ENCODE results near the gene CRB1.

CRB1 gene

DNA sequence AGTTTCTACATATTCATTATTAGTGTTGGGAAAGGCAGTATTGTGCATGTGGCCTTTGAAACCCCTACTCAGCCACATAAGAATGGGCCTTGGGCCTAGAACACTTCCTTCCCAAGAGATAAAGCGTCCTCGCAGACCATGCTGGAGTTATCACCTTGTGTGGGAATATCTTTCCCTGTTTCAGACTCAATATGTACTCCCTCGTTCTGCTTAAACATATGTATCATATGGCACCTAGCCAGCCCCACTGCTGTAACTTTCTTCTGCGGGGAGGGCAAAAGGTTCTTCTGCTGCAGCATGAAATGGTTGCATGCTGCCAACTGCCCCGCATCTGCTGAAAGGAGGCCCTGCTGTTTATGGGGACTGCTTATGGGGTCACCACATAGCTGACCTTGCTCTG lies 92.0 kb downstream of the CRB1 start:
- H3K27ac ChIP-seq (ENCODE audit: insufficient read depth, low read depth, low read length, poor library complexity, severe bottlenecking): no peak overlapping the region
- no peaks in the 10 kb centered on the region for H3K36me3 ChIP-seq (ENCODE audit: control insufficient read depth, insufficient read depth, low read length)
- H3K9me3 ChIP-seq (ENCODE audit: control insufficient read depth, low read length): no peaks in the 10 kb centered on the region
- H3K4me3 ChIP-seq (ENCODE audit: insufficient read depth, low read depth, low read length): no peak overlapping the region
- 91 to 96% methylated on average over 5 of the region's 5 CpGs for WGBS, 2 experiments
- H3K27me3 ChIP-seq (ENCODE audit: control insufficient read depth, insufficient read depth, low read length, poor library complexity, severe bottlenecking): no peaks in the 10 kb centered on the region
- H3K4me1 ChIP-seq (ENCODE audit: control insufficient read depth, insufficient read depth, low read length): no peaks in the 10 kb centered on the region

DNA sequence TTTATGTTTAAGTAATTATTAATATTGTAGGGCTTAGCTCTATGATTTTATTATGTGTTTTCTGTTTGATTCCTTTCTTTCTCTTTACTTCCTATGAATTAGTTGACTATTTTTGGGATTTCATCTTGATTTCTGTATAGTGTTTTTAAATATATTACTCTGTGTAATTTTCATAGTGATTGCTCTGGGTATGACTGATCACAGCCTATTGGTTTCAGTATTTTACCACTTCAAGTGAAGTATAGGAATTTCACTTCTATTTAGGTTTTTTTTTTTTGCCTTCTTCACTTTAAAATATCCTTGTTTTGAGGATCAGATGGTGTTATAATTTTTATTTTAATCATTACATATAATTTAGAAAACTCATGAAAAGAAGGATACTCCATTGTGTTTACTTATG lies 94.8 kb downstream of the CRB1 start:
- no peaks in the 10 kb centered on the region for H3K27me3 ChIP-seq (ENCODE audit: control insufficient read depth, insufficient read depth, low read length, poor library complexity, severe bottlenecking)
- no peaks in the 10 kb centered on the region for H3K9me3 ChIP-seq (ENCODE audit: control insufficient read depth, low read length)
- H3K4me3 ChIP-seq (ENCODE audit: insufficient read depth, low read depth, low read length): no peak overlapping the region
- H3K4me1 ChIP-seq (ENCODE audit: control insufficient read depth, insufficient read depth, low read length): no peaks in the 10 kb centered on the region
- H3K36me3 ChIP-seq (ENCODE audit: control insufficient read depth, insufficient read depth, low read length): no peaks in the 10 kb centered on the region
- H3K27ac ChIP-seq (ENCODE audit: insufficient read depth, low read depth, low read length, poor library complexity, severe bottlenecking): no peak overlapping the region

DNA sequence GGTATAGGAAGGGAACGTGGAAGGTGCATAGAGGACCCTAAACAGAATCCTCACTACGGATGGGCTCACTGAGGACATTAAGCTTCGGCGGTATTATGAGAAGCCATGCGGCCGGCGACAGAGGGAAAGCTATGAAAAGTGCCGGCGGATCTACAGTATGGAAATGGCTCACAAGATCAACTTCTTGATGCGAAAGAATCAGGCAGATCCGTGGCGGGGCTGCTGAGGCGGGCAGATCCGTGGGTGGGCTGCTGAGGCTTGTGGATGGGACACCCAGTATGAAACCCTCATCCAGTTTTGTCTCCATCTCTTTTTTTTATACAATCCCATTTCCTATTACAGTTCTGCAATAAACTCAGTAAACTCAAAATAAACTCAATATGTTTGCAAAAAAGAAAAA lies 95.8 kb downstream of the CRB1 start:
- WGBS, 2 experiments: 95% methylated on average over 14 of the region's 14 CpGs
- Histone ChIP-seq H3K27me3 (ENCODE audit: control insufficient read depth, insufficient read depth, low read length, poor library complexity, severe bottlenecking) (no peaks in the 10 kb centered on the region), H3K4me1 (ENCODE audit: control insufficient read depth, insufficient read depth, low read length) (no peaks in the 10 kb centered on the region), H3K9me3 (ENCODE audit: control insufficient read depth, low read length) (no peaks in the 10 kb centered on the region), H3K36me3 (ENCODE audit: control insufficient read depth, insufficient read depth, low read length) (no peaks in the 10 kb centered on the region), H3K27ac (ENCODE audit: insufficient read depth, low read depth, low read length, poor library complexity, severe bottlenecking) (no peak overlapping the region), H3K4me3 (ENCODE audit: insufficient read depth, low read depth, low read length) (no peak overlapping the region)

DNA sequence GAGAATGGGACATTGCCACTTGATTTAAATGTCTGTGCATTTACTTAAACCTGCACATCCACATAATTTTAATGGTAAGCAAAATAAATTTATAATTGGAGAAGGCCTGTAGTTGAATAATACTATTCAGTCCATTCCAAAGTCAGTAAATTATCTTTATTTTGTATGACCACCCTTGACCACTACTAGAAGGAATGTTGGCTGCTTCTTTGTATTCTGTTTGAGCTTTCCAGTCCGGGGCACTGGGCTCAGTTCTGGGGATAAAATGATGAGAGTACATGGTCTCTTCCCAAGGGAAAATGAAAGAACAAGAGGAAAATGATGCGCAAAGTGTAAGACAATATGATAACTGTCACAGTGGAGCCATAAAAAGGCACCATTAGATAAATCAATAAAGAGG lies 98.9 kb downstream of the CRB1 start:
- Histone ChIP-seq H3K36me3 (ENCODE audit: control insufficient read depth, insufficient read depth, low read length) (no peaks in the 10 kb centered on the region), H3K4me3 (ENCODE audit: insufficient read depth, low read depth, low read length) (no peak overlapping the region), H3K27me3 (ENCODE audit: control insufficient read depth, insufficient read depth, low read length, poor library complexity, severe bottlenecking) (no peaks in the 10 kb centered on the region), H3K4me1 (ENCODE audit: control insufficient read depth, insufficient read depth, low read length) (no peaks in the 10 kb centered on the region), H3K27ac (ENCODE audit: insufficient read depth, low read depth, low read length, poor library complexity, severe bottlenecking) (no peak overlapping the region), H3K9me3 (ENCODE audit: control insufficient read depth, low read length) (no peaks in the 10 kb centered on the region)
- whole genome bisulfite sequencing, 2 experiments: 97 to 100% methylated on average over 2 of the region's 2 CpGs

DNA sequence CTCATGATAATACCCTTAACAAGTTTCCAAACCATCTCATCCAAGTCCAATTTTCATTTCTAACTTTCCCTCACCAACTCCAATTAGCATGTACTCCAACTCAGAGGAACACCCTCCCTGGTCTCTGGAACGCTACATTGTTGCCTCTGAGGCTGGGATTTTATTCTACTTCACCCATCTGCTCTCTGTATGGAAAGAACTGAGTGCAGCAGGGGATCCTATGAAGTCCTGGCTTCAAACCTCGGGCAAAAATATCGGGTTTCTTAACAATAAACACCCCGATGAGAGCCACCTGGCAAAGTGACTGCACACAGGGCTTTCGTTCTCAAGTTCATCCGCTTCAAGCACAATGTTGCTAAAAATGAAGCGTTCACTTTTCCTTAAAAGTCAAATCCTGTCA lies 99.6 kb downstream of the CRB1 start:
- Histone ChIP-seq H3K9me3 (ENCODE audit: control insufficient read depth, low read length) (no peaks in the 10 kb centered on the region), H3K27me3 (ENCODE audit: control insufficient read depth, insufficient read depth, low read length, poor library complexity, severe bottlenecking) (no peaks in the 10 kb centered on the region), H3K4me3 (ENCODE audit: insufficient read depth, low read depth, low read length) (no peak overlapping the region), H3K4me1 (ENCODE audit: control insufficient read depth, insufficient read depth, low read length) (no peaks in the 10 kb centered on the region), H3K36me3 (ENCODE audit: control insufficient read depth, insufficient read depth, low read length) (no peaks in the 10 kb centered on the region), H3K27ac (ENCODE audit: insufficient read depth, low read depth, low read length, poor library complexity, severe bottlenecking) (no peak overlapping the region)
- WGBS, 2 experiments: 94 to 95% methylated on average over 7 of the region's 7 CpGs

DNA sequence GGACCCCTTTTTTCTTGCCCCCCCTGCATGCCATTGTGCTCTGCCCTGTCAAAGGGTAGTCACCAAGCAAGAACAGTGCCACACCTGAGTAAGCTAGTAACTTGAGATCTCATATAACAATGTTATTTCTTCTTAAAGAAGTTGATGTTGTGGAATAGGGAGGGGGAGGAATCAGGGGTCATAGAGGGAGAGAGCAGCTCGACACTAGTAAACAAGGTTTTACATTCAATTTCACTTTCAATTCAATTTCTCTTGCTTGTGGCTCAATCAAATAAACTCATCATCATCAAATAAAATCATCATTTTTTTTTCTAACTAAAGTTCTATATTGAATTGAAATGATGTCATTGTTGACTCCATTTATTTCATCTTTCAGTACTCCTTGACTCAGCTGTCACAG lies 106.4 kb downstream of the CRB1 start:
- Histone ChIP-seq H3K27me3 (ENCODE audit: control insufficient read depth, insufficient read depth, low read length, poor library complexity, severe bottlenecking) (no peaks in the 10 kb centered on the region), H3K36me3 (ENCODE audit: control insufficient read depth, insufficient read depth, low read length) (no peaks in the 10 kb centered on the region), H3K27ac (ENCODE audit: insufficient read depth, low read depth, low read length, poor library complexity, severe bottlenecking) (no peak overlapping the region), H3K9me3 (ENCODE audit: control insufficient read depth, low read length) (no peaks in the 10 kb centered on the region), H3K4me3 (ENCODE audit: insufficient read depth, low read depth, low read length) (no peak overlapping the region), H3K4me1 (ENCODE audit: control insufficient read depth, insufficient read depth, low read length) (no peaks in the 10 kb centered on the region)
- WGBS, 2 experiments: 100% methylated on average over 1 of the region's 1 CpG; no CpG with 5 or more reads in 1 of the 2 experiments

DNA sequence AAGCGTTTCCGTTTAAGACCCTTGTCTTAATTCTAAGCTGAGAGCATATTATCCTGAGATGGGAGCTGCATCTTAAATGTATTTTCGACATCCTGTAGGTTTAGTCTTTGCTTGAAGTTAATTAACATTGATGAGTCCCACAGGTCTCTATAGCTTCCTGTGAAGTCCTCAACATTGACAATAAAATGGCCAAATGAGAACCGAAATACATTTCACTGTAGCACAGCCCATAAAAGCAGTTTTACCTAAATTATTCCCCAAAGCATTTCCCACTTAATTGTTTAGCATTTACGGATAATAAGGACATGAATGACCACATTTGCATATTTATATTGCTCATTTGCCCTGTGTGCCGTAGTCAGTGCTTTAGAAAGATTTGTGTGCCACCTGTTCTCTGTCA lies 116.4 kb downstream of the CRB1 start:
- Histone ChIP-seq H3K27ac (ENCODE audit: insufficient read depth, low read depth, low read length, poor library complexity, severe bottlenecking) (no peak overlapping the region), H3K4me1 (ENCODE audit: control insufficient read depth, insufficient read depth, low read length) (no peaks in the 10 kb centered on the region), H3K36me3 (ENCODE audit: control insufficient read depth, insufficient read depth, low read length) (no peaks in the 10 kb centered on the region), H3K27me3 (ENCODE audit: control insufficient read depth, insufficient read depth, low read length, poor library complexity, severe bottlenecking) (no peaks in the 10 kb centered on the region), H3K4me3 (ENCODE audit: insufficient read depth, low read depth, low read length) (no peak overlapping the region), H3K9me3 (ENCODE audit: control insufficient read depth, low read length) (no peaks in the 10 kb centered on the region)
- 85 to 90% methylated on average over 6 of the region's 6 CpGs for WGBS, 2 experiments

DNA sequence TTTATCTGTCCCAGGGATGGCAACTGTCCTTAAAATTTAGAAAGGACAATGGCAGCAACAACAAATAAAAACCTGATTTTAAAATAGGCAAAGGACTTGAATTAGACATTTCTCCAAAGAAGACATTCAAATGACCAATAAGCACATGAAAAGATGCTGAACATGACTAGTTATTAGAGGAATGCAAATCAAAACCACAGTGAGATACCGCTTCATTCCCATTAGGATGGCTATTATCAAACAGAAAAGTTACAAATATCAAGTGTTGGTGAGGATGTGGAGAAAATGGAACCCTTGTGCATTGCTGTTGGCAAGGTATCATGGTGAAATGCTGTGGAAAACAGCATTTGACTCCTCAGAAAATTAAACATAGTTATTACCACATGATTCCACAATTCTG lies 120.7 kb downstream of the CRB1 start:
- H3K36me3 ChIP-seq (ENCODE audit: control insufficient read depth, insufficient read depth, low read length): no peaks in the 10 kb centered on the region
- H3K9me3 ChIP-seq (ENCODE audit: control insufficient read depth, low read length): no peaks in the 10 kb centered on the region
- H3K4me3 ChIP-seq (ENCODE audit: insufficient read depth, low read depth, low read length): no peak overlapping the region
- no peaks in the 10 kb centered on the region for H3K4me1 ChIP-seq (ENCODE audit: control insufficient read depth, insufficient read depth, low read length)
- H3K27ac ChIP-seq (ENCODE audit: insufficient read depth, low read depth, low read length, poor library complexity, severe bottlenecking): no peak overlapping the region
- H3K27me3 ChIP-seq (ENCODE audit: control insufficient read depth, insufficient read depth, low read length, poor library complexity, severe bottlenecking): no peaks in the 10 kb centered on the region
- 92% methylated on average over 1 of the region's 1 CpG; no CpG with 5 or more reads in 1 of the 2 experiments for WGBS, 2 experiments

DNA sequence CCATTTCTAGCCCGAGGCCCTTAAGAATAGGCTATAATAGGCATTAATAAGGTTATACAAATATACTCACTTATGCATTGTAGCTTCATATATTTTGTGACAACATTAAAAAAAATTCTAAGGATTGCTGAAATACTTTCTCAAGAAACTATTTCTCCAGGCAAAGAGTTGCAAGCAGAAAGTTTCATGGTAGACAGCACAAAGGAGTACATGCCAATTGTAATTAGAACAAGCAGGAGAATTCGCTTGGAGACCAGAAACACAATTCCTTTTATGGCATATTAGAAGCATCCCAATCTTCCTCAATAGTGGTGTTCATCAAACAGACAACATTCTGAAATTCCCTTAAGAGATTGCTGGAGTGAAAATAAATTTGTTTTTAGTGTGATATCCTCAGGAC lies 122.8 kb downstream of the CRB1 start:
- 100% methylated on average over 1 of the region's 2 CpGs for WGBS, 2 experiments
- Histone ChIP-seq H3K36me3 (ENCODE audit: control insufficient read depth, insufficient read depth, low read length) (no peaks in the 10 kb centered on the region), H3K4me3 (ENCODE audit: insufficient read depth, low read depth, low read length) (no peak overlapping the region), H3K4me1 (ENCODE audit: control insufficient read depth, insufficient read depth, low read length) (no peaks in the 10 kb centered on the region), H3K27me3 (ENCODE audit: control insufficient read depth, insufficient read depth, low read length, poor library complexity, severe bottlenecking) (no peaks in the 10 kb centered on the region), H3K27ac (ENCODE audit: insufficient read depth, low read depth, low read length, poor library complexity, severe bottlenecking) (no peak overlapping the region), H3K9me3 (ENCODE audit: control insufficient read depth, low read length) (no peaks in the 10 kb centered on the region)

DNA sequence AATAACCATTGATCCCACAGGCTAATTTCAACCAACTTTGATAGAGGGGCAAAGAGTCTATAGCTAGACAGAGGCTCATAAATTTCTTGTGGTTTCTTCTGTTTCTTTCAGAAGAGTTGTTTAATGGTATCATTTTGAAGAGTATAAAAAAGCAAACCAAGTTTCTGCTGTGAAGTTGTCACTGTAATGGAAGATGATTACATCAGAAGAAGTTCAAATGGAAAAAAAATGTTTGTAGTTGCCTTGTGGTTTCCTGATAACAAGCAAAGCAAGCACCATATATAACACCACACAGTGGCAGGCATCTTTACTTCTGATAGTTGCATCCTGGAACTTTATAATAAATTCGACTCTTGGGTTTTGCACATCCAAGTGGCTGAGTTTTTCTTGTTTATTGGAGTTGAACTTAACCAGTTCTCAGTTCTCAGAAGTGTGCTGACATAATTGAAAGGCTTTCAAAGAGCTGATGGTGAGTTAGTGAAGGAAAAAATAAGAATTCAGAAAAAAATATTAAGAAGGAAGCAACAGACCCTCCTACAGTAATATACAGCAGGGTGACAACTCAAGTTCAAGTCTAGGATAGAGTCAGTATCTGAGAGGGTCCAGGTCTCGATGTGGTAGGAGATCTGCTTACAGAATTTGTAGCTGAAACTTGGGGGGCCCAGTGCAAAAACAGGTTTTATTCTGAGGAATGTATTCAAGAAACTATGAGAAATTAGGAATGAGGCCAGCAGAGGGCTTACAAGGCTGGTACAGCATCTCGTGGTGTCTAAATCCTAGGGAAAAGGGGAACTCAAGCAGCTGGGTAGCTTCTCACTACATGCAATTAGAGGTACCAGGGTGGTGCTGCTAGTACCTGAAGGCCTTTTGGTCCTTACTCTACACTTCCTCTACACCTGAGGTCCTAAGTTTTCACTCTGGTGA lies 123.5 kb downstream of the CRB1 start:
- Histone ChIP-seq H3K4me1 (ENCODE audit: control insufficient read depth, insufficient read depth, low read length) (no peaks in the 10 kb centered on the region), H3K27me3 (ENCODE audit: control insufficient read depth, insufficient read depth, low read length, poor library complexity, severe bottlenecking) (no peaks in the 10 kb centered on the region), H3K36me3 (ENCODE audit: control insufficient read depth, insufficient read depth, low read length) (no peaks in the 10 kb centered on the region), H3K27ac (ENCODE audit: insufficient read depth, low read depth, low read length, poor library complexity, severe bottlenecking) (no peak overlapping the region), H3K9me3 (ENCODE audit: control insufficient read depth, low read length) (no peaks in the 10 kb centered on the region), H3K4me3 (ENCODE audit: insufficient read depth, low read depth, low read length) (no peak overlapping the region)
- 81 to 83% methylated on average over 3 of the region's 3 CpGs for WGBS, 2 experiments
